Measurements from ENCODE around the gene ABHD17A.
"Not testable (repeated sequence)": the region's sequence is repeated elsewhere in the genome, so short reads cannot be mapped to it uniquely, and the experiment has no call there.

The ABHD17A gene

DNA sequence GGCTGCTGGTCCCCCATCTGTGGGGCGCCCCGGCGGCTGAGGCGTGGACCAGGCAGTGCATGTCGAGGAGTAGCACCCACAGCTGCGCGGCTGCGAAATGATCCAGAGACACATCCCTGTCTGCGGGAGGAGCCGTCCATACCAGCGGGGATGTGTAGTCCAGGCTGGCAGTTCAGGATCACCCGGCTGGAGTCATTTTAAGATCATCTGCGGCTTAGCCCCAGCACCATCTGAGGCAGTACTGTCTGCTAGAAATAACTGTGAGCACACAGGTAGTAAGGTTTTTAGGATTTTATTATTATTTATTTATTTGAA lies 23.0 kb upstream of the ABHD17A start:
- DNase-seq = no peak

GRCh38 chr19:1907563-1908363 lies 22.5 kb upstream of the ABHD17A start:
- DNase-seq = no peak

- no peak for DNase-seq
These were observed 21.8 kb upstream of the ABHD17A start for GRCh38 chr19:1906985-1907562.

DNA sequence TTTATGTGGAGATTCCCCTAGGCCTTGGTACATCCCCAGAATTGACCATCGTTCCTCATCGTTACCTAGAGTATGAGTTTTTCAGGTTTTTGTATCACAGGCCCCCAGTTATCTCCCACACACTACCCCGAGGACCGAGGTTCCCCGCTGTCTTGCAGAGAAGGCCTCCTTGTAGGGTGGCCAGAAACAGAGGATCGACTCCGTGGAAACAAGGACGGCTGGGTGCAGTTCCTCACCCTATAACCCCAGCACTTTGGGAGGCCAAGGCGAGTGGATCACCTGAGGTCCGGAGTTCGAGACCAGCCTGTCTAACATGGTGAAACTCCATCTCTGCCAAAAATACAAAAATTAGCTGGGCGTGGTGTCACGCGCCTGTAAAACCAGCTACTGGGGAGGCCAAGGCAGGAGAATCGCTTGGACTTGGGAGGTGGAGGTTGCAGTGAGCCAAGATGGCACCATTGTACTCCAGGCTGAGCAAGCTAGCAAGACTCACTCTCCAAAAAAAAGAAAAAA lies 20.6 kb upstream of the ABHD17A start:
- no peak for DNase-seq

GRCh38 chr19:1905110-1905862 lies 20.0 kb upstream of the ABHD17A start, which contains the start of the genes ADAT3 and SCAMP4:
Gene ADAT3 (plus strand): TSS chr19:1905399. CDS start chr19:1912048, 6,649 bp downstream.
Gene SCAMP4 (plus strand): TSS chr19:1905399. CDS start chr19:1915020, 9,621 bp downstream.
- peak; percentile 97 to 98 for DNase-seq

GRCh38 chr19:1904860-1905109 lies 19.5 kb upstream of the ABHD17A start:
- no peak for DNase-seq

GRCh38 chr19:1902923-1903322 lies 17.6 kb upstream of the ABHD17A start:
- DNase-seq = no peak

DNA sequence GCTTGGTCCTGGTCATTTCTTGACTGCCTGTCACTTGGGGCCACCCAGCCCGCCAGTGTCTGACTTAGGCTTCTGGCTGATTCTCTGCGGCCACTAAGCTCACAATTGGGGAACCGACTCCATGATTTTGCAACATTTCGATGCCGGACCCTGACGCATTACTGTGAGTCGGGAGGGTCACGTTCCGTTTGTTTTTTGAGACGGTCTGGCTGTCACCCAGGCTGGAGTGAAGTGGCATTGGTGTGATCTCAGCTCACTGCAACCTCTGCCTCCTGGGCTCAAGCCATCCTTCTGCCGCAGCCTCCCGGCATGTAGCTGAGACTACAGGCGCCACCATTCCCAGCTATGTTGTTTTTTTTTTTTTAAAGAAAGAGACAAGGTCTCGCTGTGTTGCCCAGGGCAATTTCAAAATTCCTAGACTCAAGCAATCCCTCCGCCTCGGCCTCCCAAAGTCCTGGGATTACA lies 16.7 kb upstream of the ABHD17A start:
- DNase-seq = no peak

DNA sequence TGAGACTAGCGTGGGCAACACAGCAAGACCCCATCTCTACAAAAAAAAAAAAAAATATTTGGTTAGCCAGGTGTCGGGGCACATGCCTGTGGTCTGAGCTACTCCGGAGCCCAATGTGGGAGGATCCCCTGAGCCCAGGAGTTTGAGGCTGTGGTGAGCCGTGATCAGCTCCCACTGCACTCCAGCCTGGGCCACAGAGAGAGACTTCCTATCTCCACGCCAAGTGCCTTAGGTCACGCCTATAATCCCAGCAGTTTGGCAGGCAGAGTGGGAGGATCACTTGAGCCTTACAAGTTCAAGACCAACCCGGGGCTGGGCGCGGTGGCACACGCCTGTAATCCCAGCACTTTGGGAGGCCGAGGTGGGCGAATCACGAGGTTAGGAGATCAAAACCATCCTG lies 11.2 kb upstream of the ABHD17A start:
- DNase-seq = no peak

GRCh38 chr19:1893791-1894190 lies 8.5 kb upstream of the ABHD17A start:
- DNase-seq = no peak

DNA sequence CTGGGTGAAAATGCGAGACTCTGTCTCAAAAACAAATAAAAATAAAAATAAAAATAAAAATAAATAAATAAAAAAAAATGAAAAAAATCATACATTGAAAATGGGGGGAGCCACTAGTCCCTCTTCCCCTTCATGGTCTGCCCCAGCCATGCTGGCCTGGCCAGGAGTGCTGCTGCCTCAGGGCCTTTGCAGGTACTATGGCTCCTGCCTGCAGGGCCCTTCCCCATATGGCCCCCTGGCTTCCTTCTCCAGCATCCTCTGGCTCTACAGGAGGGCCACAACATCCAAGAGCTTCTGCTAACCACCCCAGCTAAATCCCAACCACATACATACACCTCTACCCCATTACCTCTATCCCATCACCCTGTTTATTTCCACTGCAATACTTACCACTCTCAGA lies 4.6 kb upstream of the ABHD17A start:
- no peak for DNase-seq

DNA sequence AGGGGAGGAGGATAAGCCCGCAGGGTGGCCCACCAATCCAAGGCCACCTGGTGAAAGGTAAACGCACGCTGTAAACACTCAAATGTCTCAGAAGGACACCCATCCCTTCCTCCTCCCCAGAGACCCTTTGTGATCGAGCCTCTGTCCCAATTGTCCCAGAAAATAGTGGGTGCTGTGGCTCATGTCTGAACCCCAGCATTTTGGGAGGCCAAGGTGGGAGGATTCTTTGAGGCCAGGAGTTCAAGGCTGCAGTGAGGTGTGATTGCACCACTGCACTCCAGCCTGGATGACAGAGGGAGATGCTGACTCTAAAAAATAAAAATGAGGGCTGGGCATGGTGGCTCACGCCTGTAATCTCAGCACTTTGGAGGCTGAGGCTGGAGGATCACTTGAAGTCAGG lies 3.1 kb upstream of the ABHD17A start:
- DNase-seq = no peak

- DNase-seq = not testable (repeated sequence)
These were observed 1.1 kb upstream of the ABHD17A start for GRCh38 chr19:1886360-1886759.

DNA sequence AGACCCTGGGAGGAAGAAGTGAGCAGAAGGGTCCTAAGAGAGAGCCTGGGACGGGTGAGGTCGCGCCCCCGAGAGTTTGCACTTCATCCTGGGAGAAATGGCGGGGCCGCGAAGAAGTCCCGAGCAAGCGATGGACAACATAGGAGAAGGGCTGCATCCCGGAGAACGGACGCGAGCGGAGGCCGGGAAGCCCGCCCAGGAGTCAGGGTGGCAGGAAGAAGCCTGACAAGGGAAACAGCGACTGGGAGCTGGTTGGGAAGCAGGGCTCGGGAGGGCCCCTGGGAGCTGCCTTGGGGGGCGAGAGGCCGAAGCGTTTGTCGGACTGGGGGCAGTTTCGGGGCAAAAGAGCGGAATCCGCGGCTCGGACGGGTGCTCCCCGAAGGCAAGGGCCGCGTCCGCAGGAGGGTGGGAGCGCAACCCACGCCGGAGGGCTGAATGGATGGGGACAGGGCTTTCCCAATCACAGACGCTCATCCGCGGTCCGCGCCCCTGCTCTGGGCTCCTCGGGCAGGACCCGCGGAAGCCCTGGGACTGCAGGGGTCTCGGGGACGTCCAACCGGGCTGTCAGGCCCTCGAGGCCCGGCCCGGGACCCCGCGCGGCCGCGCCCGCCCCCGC lies 469 bp downstream of the ABHD17A start:
- no peak for DNase-seq

GRCh38 chr19:1884291-1884718 lies 991 bp downstream of the ABHD17A start:
- no peak for DNase-seq

DNA sequence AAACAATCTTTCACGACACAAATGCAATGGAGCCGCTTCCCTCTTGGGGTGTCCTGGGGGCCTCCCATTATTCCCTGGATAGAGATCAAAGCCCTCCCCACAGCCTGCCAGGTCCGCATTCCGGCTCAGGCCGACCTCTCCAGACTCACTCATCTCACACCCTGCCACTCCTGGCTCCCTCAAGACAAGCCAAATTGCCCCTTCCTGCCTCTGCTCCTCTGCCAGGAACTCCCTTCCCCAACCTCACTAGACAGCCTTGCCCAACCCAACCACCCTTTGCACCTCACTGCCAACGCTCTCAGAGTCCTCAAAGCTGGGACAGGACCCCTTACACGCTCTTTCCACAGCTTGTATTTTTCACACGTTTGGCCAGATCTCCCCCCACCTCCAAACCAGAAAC lies 1.5 kb downstream of the ABHD17A start:
- no peak for DNase-seq

- no peak for DNase-seq
These were observed 2.3 kb downstream of the ABHD17A start for GRCh38 chr19:1882786-1883692.

DNA sequence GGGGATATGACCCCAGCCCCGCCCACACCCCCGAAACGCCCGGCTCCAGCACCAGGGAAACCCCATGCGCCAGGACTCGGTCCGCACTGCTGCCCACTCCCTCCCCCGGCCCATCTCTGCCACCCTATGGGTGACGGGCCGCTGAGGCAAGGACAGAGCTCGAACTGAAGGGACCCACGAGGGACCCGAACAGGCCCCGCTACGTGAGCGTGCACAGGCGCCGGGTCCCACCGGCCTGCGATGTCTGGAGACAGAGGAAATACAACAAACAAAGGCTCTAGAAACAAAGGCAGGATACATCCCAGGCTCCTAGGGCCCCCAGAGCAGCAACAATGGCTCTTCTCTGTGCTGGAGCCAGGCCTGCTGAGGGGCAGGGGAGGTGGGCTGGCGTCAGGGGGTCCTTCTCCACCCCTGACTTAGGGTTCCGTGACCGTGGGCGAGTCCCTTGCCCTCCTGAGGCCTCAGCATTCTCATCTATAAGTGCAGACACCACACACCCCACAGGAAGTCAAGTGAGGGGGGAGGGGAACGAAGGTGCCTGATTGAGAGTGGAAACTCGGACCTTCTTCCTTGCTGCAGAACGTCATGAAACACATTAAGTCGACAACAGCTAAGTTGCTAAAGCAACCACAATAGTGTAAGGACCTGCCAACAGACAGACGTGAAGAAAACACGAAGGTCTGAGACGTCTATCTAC lies 3.1 kb downstream of the ABHD17A start:
- no peak for DNase-seq

- DNase-seq = not testable (repeated sequence)
These were observed 3.8 kb downstream of the ABHD17A start for GRCh38 chr19:1881393-1882088.

GRCh38 chr19:1880611-1881392 lies 4.5 kb downstream of the ABHD17A start:
- no peak for DNase-seq

Measured in NCI-H524 (cell line).